Activated CD8-positive, alpha-beta T cell treated with anti-CD3 and anti-CD28 coated beads for 36 hours (primary cell): ENCODE results near the gene PRRC2B. TPM values are rescaled to one million over a fixed set of nuclear protein-coding genes. Genes with fewer than 3 reads are reported as not detected.

ENCODE experiments used
- ATAC-seq: fragments of 200-7000 bp; cut with Tn5 transposase; one replicate; pipeline ENCODE4 v1.10.0; 2021; ENCODE audit warnings: mild to moderate bottlenecking, moderate library complexity
- CTCF ChIA-PET: fragments of 350-600 bp; sonication (Branson Sonifier 250); formaldehyde crosslinking; loops from one replicate; lab custom pipeline; 2021; ENCODE audit warnings: antibody characterized with exemption; lab: Charles Lee
- POLR2A ChIA-PET: fragments of 350-600 bp; sonication (Branson Sonifier 250); formaldehyde crosslinking; loops from one replicate; lab custom pipeline; 2021; ENCODE audit warnings: antibody characterized with exemption; lab: Charles Lee
- DNase-seq: peaks from one replicate; pipeline ENCODE4 v3.0.0-alpha.2; 2020
- H3K27ac Mint-ChIP-seq: one replicate; pipeline ENCODE4 v1.8.0; 2021; ENCODE audit warnings: mild to moderate bottlenecking, mixed read lengths
- H3K27me3 Mint-ChIP-seq: one replicate; pipeline ENCODE4 v1.8.0; 2021; ENCODE audit warnings: mixed read lengths
- H3K36me3 Mint-ChIP-seq: one replicate; pipeline ENCODE4 v1.8.0; 2021; ENCODE audit warnings: low read depth, mixed read lengths
- H3K4me1 Mint-ChIP-seq: one replicate; pipeline ENCODE4 v1.8.0; 2021; ENCODE audit warnings: low read depth, mixed read lengths
- H3K4me3 Mint-ChIP-seq: one replicate; pipeline ENCODE4 v1.8.0; 2021; ENCODE audit warnings: mild to moderate bottlenecking, moderate library complexity, mixed read lengths
- H3K9me3 Mint-ChIP-seq: one replicate; pipeline ENCODE4 v1.8.0; 2021; ENCODE audit warnings: mixed read lengths
- CTCF ChIP-seq: fragments of 200-600 bp; IDR thresholded peaks from one replicate; pipeline ENCODE4 v1.8.0; 2022; ENCODE audit warnings: antibody characterized with exemption, mild to moderate bottlenecking
- intact Hi-C: fragments of 100-400 bp; cut with micrococcal nuclease; formaldehyde crosslinking; loops from one replicate; pipeline ENCODE4 v1.10.0; 2022
- total RNA-seq, 2 experiments: library from RNA; stranded (reverse); gene quantifications; one replicate each; pipeline ENCODE4 v1.2.3, GENCODE V29; 2021

Gene PRRC2B
- total RNA-seq, 2 experiments from 2014 or later: 134 to 141 TPM

- H3K4me1 Mint-ChIP-seq: peaks cover 57% of the 10 kb centered on the region
- CTCF ChIA-PET: interaction anchor here (0.7 to 3.1 kb wide), 5 partner anchors 130 to 237 kb away, joined by 3 to 13 read pairs (median 3); partner anchors contain the start of gene RAPGEF1
- H3K36me3 Mint-ChIP-seq: peaks cover 18% of the 10 kb centered on the region
These were observed 109.1 kb downstream of the PRRC2B start, which contains the start of gene POMT1 for GRCh38 chr9:131502781-131503625. TSS of gene POMT1 (plus strand) at chr9:131502918. CDS start at chr9:131504219, 1,301 bp downstream.

GRCh38 chr9:131503626-131504465 lies 110.0 kb downstream of the PRRC2B start:
- Mint-ChIP-seq H3K4me3 (peak overlapping the region; percentile 99), H3K36me3 (peaks cover 18% of the 10 kb centered on the region), H3K27ac (peak overlapping the region; percentile 88), H3K4me1 (peaks cover 50% of the 10 kb centered on the region), H3K9me3 (no peaks in the 10 kb centered on the region), H3K27me3 (no peaks in the 10 kb centered on the region)
- TF ChIP-seq CTCF: no peak
- CTCF ChIA-PET: interaction anchor here (0.7 to 3.1 kb wide), 5 partner anchors 131 to 236 kb away, joined by 3 to 13 read pairs (median 3); partner anchors contain the start of gene RAPGEF1
- intact Hi-C loops: loop anchor here (5.0 kb wide), 2 partner anchors 97 to 228 kb away; no protein-coding TSS in a partner anchor
- POLR2A ChIA-PET: interaction anchor here (0.5 to 1.9 kb wide), 8 partner anchors 9 to 379 kb away, joined by 3 to 7 read pairs (median 5); partner anchors contain the start of gene NUP214
- peak; percentile 92 for DNase-seq
- ATAC-seq: peak; percentile 55

More at GRCh38 chr9:131502781-131503625, 109.1 kb downstream of the PRRC2B start, which contains the start of gene POMT1:
- peak; percentile 56 for ATAC-seq
- POLR2A ChIA-PET: interaction anchor here (0.5 to 1.9 kb wide), 8 partner anchors 10 to 378 kb away, joined by 3 to 7 read pairs (median 4); partner anchors contain the start of gene NUP214
- intact Hi-C loops: loop anchor here (5.0 kb wide), 2 partner anchors 96 to 229 kb away; no protein-coding TSS in a partner anchor
- peak within 1 kb of the TSS; percentile 99 for H3K4me3 Mint-ChIP-seq
- peak within 1 kb of the TSS; percentile 91 for H3K27ac Mint-ChIP-seq
- TF ChIP-seq CTCF: no peak
- H3K9me3 Mint-ChIP-seq: no peaks in the 10 kb centered on the region
- no peaks in the 10 kb centered on the region for H3K27me3 Mint-ChIP-seq
- DNase-seq: peak; percentile 89

- peaks cover 39% of the 10 kb centered on the region for H3K4me1 Mint-ChIP-seq
- ChIA-PET CTCF (interaction anchor here (0.7 to 3.1 kb wide), 2 partner anchors 27 to 155 kb away, joined by 3 to 13 read pairs; no protein-coding TSS in a partner anchor), POLR2A (interaction anchor here (0.6 kb wide), 1 partner anchor 65 kb away, joined by 3 read pairs; no protein-coding TSS in a partner anchor)
- intact Hi-C loops: no loop called here
- no peak overlapping the region for H3K4me3 Mint-ChIP-seq
- DNase-seq (no peak), ATAC-seq (no peak)
- no peaks in the 10 kb centered on the region for H3K27me3 Mint-ChIP-seq
- no peak overlapping the region for H3K27ac Mint-ChIP-seq
- peaks cover 11% of the 10 kb centered on the region for H3K36me3 Mint-ChIP-seq
- no peak for TF ChIP-seq CTCF
- H3K9me3 Mint-ChIP-seq: no peaks in the 10 kb centered on the region
These were observed 111.1 kb downstream of the PRRC2B start for GRCh38 chr9:131505012-131505411.

GRCh38 chr9:131511416-131511815 lies 117.5 kb downstream of the PRRC2B start:
- H3K27me3 Mint-ChIP-seq: no peaks in the 10 kb centered on the region
- H3K36me3 Mint-ChIP-seq: peaks cover 25% of the 10 kb centered on the region
- H3K9me3 Mint-ChIP-seq: no peaks in the 10 kb centered on the region
- ChIA-PET POLR2A (no interaction called here), CTCF (interaction anchor here (0.9 kb wide), 1 partner anchor 175 kb away, joined by 3 read pairs; no protein-coding TSS in a partner anchor)
- intact Hi-C loops: no loop called here
- no peak for TF ChIP-seq CTCF
- H3K27ac Mint-ChIP-seq: no peak overlapping the region
- ATAC-seq (no peak), DNase-seq (no peak)
- H3K4me1 Mint-ChIP-seq: no peaks in the 10 kb centered on the region
- no peak overlapping the region for H3K4me3 Mint-ChIP-seq
